HG03439 (cell line): Measurements from ENCODE around the gene OR4M1.
"Not testable (repeated sequence)": the region's sequence is repeated elsewhere in the genome, so short reads cannot be mapped to it uniquely, and the experiment has no call there.

Source experiments
- ATAC-seq: cut with Tn5 transposase; IDR thresholded peaks from one replicate; pipeline ENCODE4 v1.9.1; 2021; ENCODE audit warnings: mild to moderate bottlenecking, moderate library complexity; ENCODE audit not compliant: unreplicated experiment

The OR4M1 gene, protein sequence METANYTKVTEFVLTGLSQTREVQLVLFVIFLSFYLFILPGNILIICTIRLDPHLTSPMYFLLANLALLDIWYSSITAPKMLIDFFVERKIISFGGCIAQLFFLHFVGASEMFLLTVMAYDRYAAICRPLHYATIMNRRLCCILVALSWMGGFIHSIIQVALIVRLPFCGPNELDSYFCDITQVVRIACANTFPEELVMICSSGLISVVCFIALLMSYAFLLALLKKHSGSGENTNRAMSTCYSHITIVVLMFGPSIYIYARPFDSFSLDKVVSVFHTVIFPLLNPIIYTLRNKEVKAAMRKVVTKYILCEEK

DNA sequence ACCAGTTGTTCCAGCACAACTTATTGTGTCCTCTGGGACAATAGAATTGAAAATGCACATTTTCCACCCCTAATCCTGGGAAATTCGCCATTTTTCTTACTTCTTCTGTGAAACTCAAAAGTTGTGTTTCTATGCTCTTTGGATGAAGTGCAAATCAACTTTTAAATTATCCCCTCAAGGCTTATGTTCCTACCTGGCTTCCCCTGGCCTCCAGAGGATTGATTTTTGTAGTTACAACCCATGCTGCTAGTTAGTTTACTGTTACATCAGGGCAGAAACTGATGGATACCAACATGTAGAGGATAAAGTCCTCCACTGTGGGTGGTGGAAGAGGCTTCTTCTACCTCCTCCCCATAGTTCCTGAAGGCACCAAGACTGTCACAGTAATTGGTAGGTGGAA lies at the start of gene OR4M1:
TSS of gene OR4M1 (plus strand) at position 301 of the 400 bp plus-strand sequence. CDS start 6,819 bp downstream, outside the sequence.
- ATAC-seq: not testable (repeated sequence)

DNA sequence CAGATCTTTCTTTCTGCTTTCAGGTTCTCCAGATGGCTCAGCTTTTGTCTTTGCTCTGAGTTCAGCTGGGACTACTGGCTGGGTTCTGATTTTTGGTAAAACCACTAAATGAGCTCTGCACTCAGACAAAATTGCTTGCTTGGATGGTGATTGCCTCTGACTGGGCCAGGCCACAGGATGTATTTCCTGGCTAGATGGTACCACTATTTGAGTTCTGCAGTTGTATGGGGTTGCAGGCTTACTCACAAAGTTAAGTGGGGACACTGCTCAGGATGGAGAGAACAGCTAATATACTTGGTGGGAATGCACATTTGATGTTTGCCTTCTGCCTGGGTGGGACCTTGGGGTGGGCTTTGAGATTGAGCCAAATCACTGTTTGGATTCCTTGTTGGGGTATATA lies 43.9 kb upstream of the OR4M1 start:
- ATAC-seq: no peak

- ATAC-seq: no peak
These were observed 43.5 kb upstream of the OR4M1 start for GRCh38 chr14:19729763-19730162.

GRCh38 chr14:19733893-19734292 lies 39.4 kb upstream of the OR4M1 start:
- not testable (repeated sequence) for ATAC-seq

GRCh38 chr14:19743256-19743655 lies 30.0 kb upstream of the OR4M1 start, which contains the start of gene OR4Q3:
Gene OR4Q3 (plus strand): TSS chr14:19743571.
- no peak for ATAC-seq

DNA sequence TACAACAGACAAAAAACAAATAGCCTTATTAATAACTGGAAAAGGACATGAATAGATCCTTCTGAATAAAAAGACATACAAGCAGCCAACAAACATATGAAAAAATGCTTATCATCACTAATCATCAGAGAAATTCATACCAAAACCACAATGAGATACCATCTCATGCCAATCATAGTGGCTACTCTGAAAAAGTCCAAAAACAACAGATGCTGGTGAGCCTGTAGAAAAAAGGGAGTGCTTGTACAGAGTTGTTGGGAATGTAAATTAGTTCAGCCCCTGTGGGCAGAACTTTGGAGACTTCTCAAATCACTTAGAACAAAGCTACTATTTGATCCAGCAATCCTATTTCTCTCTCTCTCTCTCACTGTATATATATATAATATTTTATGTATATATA lies 21.0 kb upstream of the OR4M1 start:
- not testable (repeated sequence) for ATAC-seq

DNA sequence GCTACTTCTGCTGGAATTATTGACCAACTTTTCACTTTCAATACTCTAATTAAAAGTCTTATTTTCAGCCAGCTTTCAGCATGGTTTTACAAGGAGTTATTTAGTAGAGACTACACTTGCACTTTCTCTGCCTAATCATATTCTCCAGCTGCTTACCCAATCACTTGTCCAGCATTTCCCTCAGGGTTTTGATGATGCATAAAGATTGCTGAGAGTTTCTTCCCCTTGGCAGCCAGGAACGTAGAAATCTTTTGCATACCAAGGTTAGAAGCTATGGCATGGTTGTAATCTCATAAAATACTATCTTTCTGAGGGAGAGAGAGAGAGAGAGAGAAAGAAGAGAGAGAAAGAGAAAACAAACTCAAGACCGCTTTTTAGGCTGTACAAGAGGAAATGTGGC lies 19.1 kb upstream of the OR4M1 start:
- no peak for ATAC-seq

DNA sequence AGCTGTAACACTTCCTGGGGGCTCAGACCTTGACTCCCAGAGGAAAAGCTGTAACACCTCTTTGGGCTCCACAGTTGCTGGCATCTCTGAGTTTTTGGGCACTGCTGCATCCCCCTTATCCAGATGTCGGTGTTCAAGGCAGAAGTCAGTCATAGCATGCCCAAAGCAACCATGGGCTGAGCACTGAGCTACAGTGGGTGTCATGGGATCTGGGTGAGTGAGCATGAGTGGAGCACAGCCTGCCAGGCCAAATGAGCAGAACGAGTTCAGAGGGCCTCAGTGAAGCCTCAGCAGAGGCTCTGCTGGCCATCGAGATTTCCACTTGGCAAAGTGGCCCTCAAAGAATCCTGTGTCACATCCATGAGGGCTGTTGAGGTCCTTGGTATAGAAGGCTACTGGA lies 1.8 kb upstream of the OR4M1 start:
- not testable (repeated sequence) for ATAC-seq

- peak; percentile 25 for ATAC-seq
These were observed 1.3 kb upstream of the OR4M1 start for GRCh38 chr14:19771895-19772430.

- ATAC-seq: peak; percentile 69
These were observed 850 bp upstream of the OR4M1 start for GRCh38 chr14:19772454-19772853.

DNA sequence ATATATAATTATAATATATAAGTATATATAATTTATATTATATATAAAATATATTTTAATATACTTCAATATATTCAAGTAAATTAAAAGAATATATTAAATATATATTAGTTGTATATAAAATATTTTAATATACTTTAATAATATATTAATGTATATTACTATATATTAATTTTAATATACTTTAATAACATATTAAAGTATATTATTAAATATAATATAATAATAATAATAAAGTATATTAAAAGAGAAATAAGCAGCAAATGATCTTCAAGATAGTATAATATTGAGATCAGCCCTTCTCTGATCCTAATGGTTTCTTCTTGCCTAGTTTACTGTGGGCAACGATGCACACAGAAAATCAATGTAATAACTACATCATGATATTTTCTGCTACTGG lies 2.3 kb downstream of the OR4M1 start:
- no peak for ATAC-seq

DNA sequence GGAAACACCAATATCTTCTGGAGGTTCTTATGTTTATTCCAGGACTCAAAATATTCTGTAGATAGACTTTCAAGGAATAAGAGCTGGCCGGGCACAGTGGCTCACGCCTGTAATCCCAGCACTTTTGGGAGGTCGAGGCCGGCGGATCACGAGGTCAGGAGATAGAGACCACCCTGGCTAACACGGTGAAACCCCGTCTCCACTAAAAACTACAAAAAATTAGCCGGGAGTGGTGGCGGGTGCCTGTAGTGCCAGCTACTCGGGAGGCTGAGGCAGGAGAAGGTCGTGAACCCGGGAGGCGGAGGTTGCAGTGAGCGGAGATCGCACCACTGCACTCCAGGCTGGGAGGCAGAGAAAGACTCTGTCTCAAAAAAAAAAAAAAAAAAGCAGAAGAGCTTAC lies 12.5 kb downstream of the OR4M1 start:
- ATAC-seq: not testable (repeated sequence)

- not testable (repeated sequence) for ATAC-seq
These were observed 14.0 kb downstream of the OR4M1 start for GRCh38 chr14:19787318-19787717.

GRCh38 chr14:19788150-19788549 lies 14.8 kb downstream of the OR4M1 start:
- not testable (repeated sequence) for ATAC-seq

GRCh38 chr14:19796520-19797108 lies 23.3 kb downstream of the OR4M1 start:
- ATAC-seq: not testable (repeated sequence)

GRCh38 chr14:19799880-19800279 lies 26.6 kb downstream of the OR4M1 start:
- ATAC-seq: no peak

DNA sequence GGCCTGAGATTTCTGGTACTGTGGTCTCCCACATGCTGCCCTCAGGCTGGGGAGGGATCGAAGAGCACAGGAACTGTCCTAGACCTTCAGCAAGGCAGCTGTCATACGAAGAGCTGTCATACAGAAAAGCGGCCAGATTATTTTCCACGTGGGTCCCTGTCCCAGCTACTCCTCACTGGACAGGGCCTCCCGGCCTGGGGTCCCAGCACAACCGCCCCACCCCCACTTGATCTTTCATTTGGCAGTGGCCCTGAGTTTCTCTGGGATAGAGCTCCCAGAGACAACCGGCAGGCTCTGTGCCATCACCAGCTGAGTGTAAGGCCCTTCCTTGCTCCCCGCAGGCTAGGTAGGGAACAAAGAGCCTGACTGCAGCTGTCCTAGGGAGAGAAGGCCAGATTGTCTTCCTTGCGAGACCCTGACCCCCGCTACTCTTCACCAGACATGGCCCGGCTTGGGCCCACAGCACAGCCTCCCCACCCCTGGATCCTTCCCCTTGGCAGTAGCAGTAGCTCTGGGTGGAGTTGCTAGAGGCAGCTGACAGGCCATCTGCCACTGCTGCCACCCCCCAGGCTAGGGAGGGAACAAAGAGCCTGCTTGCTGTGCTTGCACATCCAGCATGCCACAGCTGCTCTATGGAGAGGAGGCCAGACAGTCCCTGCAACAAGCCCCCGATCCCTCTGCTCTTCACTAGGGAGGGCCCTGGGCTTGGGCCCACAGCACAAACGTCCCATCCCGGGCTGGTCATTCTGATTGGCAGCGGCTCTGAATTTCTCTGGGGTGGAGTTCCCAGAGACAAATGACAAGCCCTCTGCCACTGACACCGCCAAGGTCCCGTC lies 27.2 kb downstream of the OR4M1 start:
- ATAC-seq: no peak

GRCh38 chr14:19801118-19801464 lies 27.8 kb downstream of the OR4M1 start:
- no peak for ATAC-seq

- not testable (repeated sequence) for ATAC-seq
These were observed 30.2 kb downstream of the OR4M1 start, which contains the start of gene OR4N2 for GRCh38 chr14:19803470-19803869. Gene OR4N2 (plus strand): TSS chr14:19803770. CDS start chr14:19827449, 23,679 bp downstream.

DNA sequence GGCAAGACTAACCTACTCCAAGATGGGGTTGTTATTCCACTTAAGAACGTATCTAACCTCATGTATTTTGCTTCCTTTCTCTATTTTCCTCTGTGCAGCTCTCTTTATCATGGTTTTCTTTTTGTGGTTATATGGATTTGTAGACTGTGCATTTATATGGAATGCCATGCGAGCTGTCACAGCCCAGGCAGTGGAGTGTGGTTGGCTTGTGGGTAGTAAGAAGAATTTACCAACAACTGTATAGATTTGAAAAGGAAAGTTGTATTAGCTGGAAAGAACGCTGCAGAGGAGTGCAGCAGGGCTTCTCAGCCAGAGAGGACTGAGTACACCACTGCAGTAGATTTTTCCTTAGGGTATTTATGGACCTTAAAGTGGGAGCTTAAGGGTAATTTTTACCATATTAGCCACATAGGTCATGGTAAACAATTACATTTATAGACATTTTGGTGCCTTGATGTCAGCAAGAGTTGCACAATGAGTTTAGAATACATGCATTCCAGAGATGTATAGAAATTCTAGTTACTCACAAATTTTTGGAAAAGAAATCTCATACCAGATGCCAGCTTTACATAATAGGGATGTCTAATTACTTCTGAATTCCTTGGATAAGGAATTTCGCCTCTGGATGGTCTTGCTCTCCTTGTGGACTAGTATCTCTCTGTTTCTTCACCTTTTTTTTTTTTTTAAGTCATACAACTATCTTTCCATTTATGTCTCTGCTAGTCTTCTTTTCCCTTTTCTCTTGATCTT lies 40.0 kb downstream of the OR4M1 start:
- ATAC-seq: not testable (repeated sequence)
